ENCODE results near the gene HPN. TPM values are rescaled to one million over a fixed set of nuclear protein-coding genes. Genes with fewer than 3 reads are reported as not detected.
A peak's percentile ranks its signal among the peaks of the same experiment; 100 is the strongest.

HPN gene
- total RNA-seq, 1 donor from 2014 or later = 3.4 TPM

- TF ChIP-seq CTCF (IDR thresholded peaks at IDR 0.05; ENCODE audit: borderline replicate concordance) = no peak
- DNase-seq = no peak
- H3K27ac ChIP-seq (replicated peaks) = no peak overlapping the region
- no peak overlapping the region for H3K4me3 ChIP-seq
- H3K27me3 ChIP-seq (ENCODE audit: low read depth) = no peaks in the 10 kb centered on the region
- intact Hi-C loops (cut with micrococcal nuclease) = no loop called here
- H3K36me3 ChIP-seq = peaks cover 86% of the 10 kb centered on the region
- H3K4me1 ChIP-seq = peaks cover 18% of the 10 kb centered on the region
- H3K9me3 ChIP-seq (replicated peaks) = no peaks in the 10 kb centered on the region
These were observed 24.0 kb upstream of the HPN start for GRCh38 chr19:35017507-35017906.

DNA sequence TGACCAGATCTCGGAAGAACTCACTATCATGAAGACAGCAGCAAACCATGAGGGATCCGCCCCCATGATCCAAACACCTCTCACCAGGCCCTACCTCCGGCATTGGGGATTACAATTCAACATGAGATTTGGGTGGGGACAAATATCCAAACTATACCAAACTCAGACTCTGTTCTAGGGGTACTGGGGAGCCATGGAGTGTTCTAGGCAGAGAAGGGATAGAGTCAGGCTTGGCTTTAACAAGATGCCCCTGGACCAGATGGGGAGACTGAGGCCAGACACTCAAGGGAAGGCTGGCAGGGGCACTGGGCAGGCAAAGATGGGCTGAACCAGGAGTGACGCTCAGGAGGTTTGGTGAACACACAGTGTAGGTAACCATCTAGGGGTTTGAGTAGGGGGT, 23.1 kb upstream of the HPN start:
- no peaks in the 10 kb centered on the region for H3K9me3 ChIP-seq (replicated peaks)
- intact Hi-C loops (cut with micrococcal nuclease) = no loop called here

GRCh38 chr19:35019144-35019543, 22.4 kb upstream of the HPN start:
- H3K9me3 ChIP-seq (replicated peaks) = no peaks in the 10 kb centered on the region
- no peak for DNase-seq
- no peak overlapping the region for H3K27ac ChIP-seq (replicated peaks)
- peaks cover 96% of the 10 kb centered on the region for H3K36me3 ChIP-seq
- intact Hi-C loops (cut with micrococcal nuclease) = no loop called here
- no peak for TF ChIP-seq CTCF (IDR thresholded peaks at IDR 0.05; ENCODE audit: borderline replicate concordance)
- no peak overlapping the region for H3K4me3 ChIP-seq
- H3K27me3 ChIP-seq (ENCODE audit: low read depth) = no peaks in the 10 kb centered on the region
- H3K4me1 ChIP-seq = peaks cover 7% of the 10 kb centered on the region

More for the DNA sequence above, 23.1 kb upstream of the HPN start:
- H3K27me3 ChIP-seq (ENCODE audit: low read depth) = no peaks in the 10 kb centered on the region
- peaks cover 9% of the 10 kb centered on the region for H3K4me1 ChIP-seq
- no peak overlapping the region for H3K4me3 ChIP-seq
- H3K27ac ChIP-seq (replicated peaks) = no peak overlapping the region
- TF ChIP-seq CTCF (IDR thresholded peaks at IDR 0.05; ENCODE audit: borderline replicate concordance) = no peak
- DNase-seq = no peak
- H3K36me3 ChIP-seq = peaks cover 95% of the 10 kb centered on the region

DNA sequence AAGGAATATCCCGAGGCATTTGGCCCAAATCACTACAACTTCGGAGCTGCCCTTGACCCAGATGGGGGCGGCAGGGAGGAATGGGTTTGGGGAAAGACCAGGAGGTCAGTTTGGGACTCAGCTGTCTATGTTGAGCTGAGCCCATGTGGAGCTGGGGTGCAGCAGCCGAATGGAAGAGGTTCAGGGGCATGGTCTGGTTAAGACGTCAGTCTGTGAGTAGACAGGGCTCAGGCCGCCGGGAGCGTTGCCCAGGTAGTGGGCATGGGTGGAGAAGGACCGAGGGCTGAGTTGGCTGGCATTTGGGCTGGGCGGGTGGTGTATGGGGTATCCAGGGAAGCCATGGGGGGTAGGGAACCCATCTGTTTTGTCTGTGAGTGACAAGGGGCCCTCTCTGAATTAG, 20.5 kb upstream of the HPN start:
- H3K36me3 ChIP-seq = peaks cover 92% of the 10 kb centered on the region
- no peaks in the 10 kb centered on the region for H3K9me3 ChIP-seq (replicated peaks)
- no peaks in the 10 kb centered on the region for H3K27me3 ChIP-seq (ENCODE audit: low read depth)
- DNase-seq = no peak
- TF ChIP-seq CTCF (IDR thresholded peaks at IDR 0.05; ENCODE audit: borderline replicate concordance) = no peak
- peaks cover under 1% of the 10 kb centered on the region for H3K4me1 ChIP-seq
- no peak overlapping the region for H3K4me3 ChIP-seq
- H3K27ac ChIP-seq (replicated peaks) = no peak overlapping the region
- intact Hi-C loops (cut with micrococcal nuclease) = no loop called here

- Histone ChIP-seq H3K4me1 (no peaks in the 10 kb centered on the region), H3K27me3 (ENCODE audit: low read depth) (no peaks in the 10 kb centered on the region), H3K36me3 (peaks cover 94% of the 10 kb centered on the region), H3K4me3 (no peak overlapping the region), H3K27ac (replicated peaks) (no peak overlapping the region), H3K9me3 (replicated peaks) (no peaks in the 10 kb centered on the region)
- TF ChIP-seq CTCF (IDR thresholded peaks at IDR 0.05; ENCODE audit: borderline replicate concordance) = no peak
- intact Hi-C loops (cut with micrococcal nuclease) = no loop called here
- no peak for DNase-seq
These were observed 19.9 kb upstream of the HPN start for GRCh38 chr19:35021596-35021995.

- intact Hi-C loops (cut with micrococcal nuclease) = no loop called here
- Histone ChIP-seq H3K27ac (replicated peaks) (peak overlapping the region; percentile 8), H3K4me1 (no peaks in the 10 kb centered on the region), H3K9me3 (replicated peaks) (no peaks in the 10 kb centered on the region), H3K27me3 (ENCODE audit: low read depth) (no peaks in the 10 kb centered on the region), H3K36me3 (peaks cover 95% of the 10 kb centered on the region), H3K4me3 (no peak overlapping the region)
- no peak for TF ChIP-seq CTCF (IDR thresholded peaks at IDR 0.05; ENCODE audit: borderline replicate concordance)
- no peak for DNase-seq
These were observed 19.1 kb upstream of the HPN start for GRCh38 chr19:35022460-35022859.
